Brain microvascular endothelial cell (primary cell): ENCODE results near the gene PIP4K2A.

ENCODE experiments used
- DNase-seq: peaks from one replicate; pipeline ENCODE4 v3.0.0-alpha.2; 2020
- H3K27ac ChIP-seq: fragments of 250-450 bp; sonication (Bioruptor Pico); 2 replicates; pipeline ENCODE4 v1.5.1; 2020; ENCODE audit warnings: mild to moderate bottlenecking, moderate library complexity
- H3K27me3 ChIP-seq: fragments of 250-450 bp; sonication (Bioruptor Pico); replicated peaks from 2 replicates; pipeline ENCODE4 v1.5.1; 2020; ENCODE audit warnings: mild to moderate bottlenecking
- H3K36me3 ChIP-seq: fragments of 250-450 bp; sonication (Bioruptor Pico); replicated peaks from 2 replicates; pipeline ENCODE4 v1.5.1; 2020; ENCODE audit warnings: mild to moderate bottlenecking
- H3K4me3 ChIP-seq: 2 replicates; pipeline ENCODE4 v1.5.1; 2011; ENCODE audit warnings: low read depth, mild to moderate bottlenecking, control low read depth, low read length, moderate library complexity
- in situ Hi-C: cut with HindIII; loops from 2 replicates; pipeline ENCODE4 v1.10.0; 2017; ENCODE audit warnings: low sequenced_read_pairs, low pct_ligation_motif_present
- TF ChIP-seq, protein P1 (sequence below): IDR thresholded peaks from 2 replicates; pipeline ENCODE4 v1.5.1; 2011; ENCODE audit warnings: low read depth, mild to moderate bottlenecking, moderate library complexity, low read length, control low read depth, inconsistent platforms; ENCODE audit errors: missing control alignments

The PIP4K2A gene

DNA sequence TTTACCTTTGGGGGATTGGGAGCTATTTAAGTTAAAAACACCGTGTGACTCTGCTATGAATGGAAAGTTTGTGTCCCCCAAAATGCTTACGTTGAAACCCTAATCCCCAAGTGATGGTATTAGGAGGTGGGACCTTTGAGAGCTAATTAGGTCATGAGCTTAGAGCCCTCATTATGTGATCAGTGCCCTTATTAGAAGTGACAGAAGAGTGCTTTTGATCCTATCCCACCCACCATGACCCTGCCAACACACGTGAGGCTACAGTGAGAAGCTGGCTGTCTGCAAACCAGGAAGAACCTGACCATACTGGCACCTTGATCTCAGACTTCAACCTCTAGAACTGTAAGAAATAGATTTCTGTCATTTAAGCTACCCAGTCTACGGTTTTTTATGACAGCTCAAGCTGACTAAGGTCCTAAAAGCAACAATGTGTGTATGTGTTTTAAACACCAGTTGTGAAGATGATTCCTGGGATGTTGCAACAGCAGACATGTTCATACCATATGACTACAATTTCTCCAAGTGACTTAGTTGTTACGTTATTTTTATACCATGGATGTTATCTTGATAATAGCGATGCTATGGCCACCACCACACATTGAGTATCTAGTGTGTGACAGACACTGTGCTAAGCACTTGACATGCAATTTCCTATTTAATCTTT lies 124.4 kb downstream of the PIP4K2A start:
- DNase-seq = no peak
- Histone ChIP-seq H3K27me3 (no peaks in the 10 kb centered on the region), H3K27ac (no peak overlapping the region), H3K4me3 (no peak overlapping the region), H3K36me3 (peaks cover 8% of the 10 kb centered on the region)
- TF ChIP-seq, protein P1, sequence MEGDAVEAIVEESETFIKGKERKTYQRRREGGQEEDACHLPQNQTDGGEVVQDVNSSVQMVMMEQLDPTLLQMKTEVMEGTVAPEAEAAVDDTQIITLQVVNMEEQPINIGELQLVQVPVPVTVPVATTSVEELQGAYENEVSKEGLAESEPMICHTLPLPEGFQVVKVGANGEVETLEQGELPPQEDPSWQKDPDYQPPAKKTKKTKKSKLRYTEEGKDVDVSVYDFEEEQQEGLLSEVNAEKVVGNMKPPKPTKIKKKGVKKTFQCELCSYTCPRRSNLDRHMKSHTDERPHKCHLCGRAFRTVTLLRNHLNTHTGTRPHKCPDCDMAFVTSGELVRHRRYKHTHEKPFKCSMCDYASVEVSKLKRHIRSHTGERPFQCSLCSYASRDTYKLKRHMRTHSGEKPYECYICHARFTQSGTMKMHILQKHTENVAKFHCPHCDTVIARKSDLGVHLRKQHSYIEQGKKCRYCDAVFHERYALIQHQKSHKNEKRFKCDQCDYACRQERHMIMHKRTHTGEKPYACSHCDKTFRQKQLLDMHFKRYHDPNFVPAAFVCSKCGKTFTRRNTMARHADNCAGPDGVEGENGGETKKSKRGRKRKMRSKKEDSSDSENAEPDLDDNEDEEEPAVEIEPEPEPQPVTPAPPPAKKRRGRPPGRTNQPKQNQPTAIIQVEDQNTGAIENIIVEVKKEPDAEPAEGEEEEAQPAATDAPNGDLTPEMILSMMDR = no peak
- in situ Hi-C loops = no loop called here

DNA sequence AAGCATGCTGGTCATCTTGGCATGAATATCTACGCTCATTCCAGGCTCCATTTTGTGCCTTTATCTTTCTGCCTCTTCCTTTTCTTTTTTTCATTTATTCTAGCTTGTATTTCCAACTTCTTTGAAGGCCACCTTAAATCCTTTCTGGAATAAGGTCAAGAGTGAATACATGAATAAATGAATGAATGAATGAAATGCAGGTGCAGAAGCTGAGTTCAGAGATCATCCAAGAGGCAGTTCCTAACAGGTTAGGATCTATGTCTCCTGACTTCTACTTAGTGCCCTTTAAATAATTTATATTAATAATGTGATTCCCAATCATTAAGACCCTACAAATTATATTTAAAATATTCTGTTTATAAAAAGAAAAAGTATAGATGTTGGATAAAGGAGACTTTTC lies 125.9 kb downstream of the PIP4K2A start:
- in situ Hi-C loops = no loop called here
- Histone ChIP-seq H3K27me3 (no peaks in the 10 kb centered on the region), H3K27ac (no peak overlapping the region), H3K36me3 (peaks cover 8% of the 10 kb centered on the region), H3K4me3 (no peak overlapping the region)
- TF ChIP-seq, protein P1 = no peak
- DNase-seq = no peak

DNA sequence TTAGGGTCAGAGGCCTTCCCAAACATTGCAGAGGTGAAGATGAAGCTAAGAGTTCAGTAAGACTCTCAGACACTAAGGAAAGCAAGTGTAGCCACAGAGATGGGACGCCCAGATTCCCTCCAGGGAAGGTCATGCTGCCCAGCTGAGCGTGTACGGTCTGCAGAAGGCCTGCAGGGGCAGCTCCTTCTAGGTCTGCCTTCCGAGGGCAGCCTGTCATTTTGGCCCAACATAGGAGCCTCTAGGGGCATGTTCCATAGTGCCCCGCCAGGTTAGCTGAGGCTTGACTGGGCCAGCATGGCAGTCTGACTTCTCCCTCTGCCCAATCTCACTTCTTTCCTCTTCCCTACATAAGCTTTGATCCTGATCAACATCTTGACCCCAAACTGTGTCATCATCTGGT lies 130.7 kb downstream of the PIP4K2A start:
- TF ChIP-seq, protein P1 = no peak
- Histone ChIP-seq H3K27ac (no peak overlapping the region), H3K36me3 (peaks cover 2% of the 10 kb centered on the region), H3K27me3 (no peaks in the 10 kb centered on the region), H3K4me3 (no peak overlapping the region)
- DNase-seq = no peak
- in situ Hi-C loops = no loop called here

DNA sequence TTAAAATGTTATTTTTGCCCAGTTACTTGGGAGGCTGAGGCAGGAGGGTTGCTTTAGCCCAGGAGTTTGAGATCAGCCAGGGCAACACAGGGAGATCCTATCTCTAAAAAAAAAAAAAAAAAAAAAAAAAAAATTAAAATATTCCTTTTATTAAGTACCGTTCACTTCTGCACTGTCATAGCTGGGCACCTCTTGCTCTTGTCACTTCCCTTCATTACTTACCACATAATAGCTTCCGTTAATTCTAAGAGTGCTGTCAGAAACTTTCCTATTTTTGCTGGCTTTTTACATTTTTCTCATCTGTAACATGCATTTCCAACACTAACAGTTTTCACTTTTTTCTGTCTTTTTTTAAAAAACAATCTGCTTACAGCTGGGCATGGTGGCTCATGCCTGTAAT lies 132.9 kb downstream of the PIP4K2A start:
- no peaks in the 10 kb centered on the region for H3K27me3 ChIP-seq
- no peak overlapping the region for H3K4me3 ChIP-seq
- TF ChIP-seq, protein P1 = no peak
- in situ Hi-C loops = no loop called here
- H3K36me3 ChIP-seq = peaks cover 2% of the 10 kb centered on the region
- no peak for DNase-seq
- H3K27ac ChIP-seq = no peak overlapping the region

DNA sequence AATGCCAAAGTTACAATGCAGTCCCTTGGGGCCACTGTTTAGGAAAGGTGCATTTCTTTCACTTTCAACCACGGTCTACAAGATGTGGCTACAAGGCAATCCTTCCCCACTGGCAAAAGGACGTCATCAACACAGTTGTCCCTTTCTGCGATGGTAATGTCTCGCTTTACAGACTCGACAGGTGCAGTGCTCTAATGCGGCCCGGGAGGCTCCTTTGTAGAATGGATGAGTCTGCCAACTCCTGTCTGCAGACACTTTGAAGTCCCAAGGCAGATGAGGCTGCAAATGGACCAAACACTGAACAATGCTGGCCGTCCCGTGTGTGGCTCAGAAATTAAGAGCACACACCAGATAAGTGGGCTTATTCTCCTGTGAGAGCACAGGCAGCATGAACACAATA lies 133.7 kb downstream of the PIP4K2A start:
- TF ChIP-seq, protein P1 = no peak
- peaks cover 2% of the 10 kb centered on the region for H3K36me3 ChIP-seq
- no peak overlapping the region for H3K27ac ChIP-seq
- no peaks in the 10 kb centered on the region for H3K27me3 ChIP-seq
- in situ Hi-C loops = no loop called here
- no peak for DNase-seq
- H3K4me3 ChIP-seq = no peak overlapping the region

DNA sequence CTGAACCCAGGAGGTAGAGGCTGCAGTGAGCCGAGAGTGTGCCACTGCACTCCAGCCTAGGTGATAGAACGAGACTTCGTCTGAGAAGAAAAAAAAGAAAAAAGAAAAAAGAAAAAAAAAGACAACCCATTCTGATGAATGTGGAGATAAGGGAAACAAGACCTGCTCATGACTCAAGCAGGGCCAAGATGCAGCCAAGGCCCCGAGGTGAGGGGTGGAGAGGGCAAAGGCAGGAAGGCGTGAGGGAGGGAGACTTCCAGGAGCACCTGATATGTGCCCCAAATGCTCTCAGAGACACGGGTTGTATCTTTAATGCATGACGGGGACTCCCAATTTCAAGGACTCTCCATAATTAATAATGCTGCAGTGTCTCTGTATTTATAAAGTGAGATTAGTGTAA lies 134.6 kb downstream of the PIP4K2A start:
- Histone ChIP-seq H3K36me3 (peaks cover 2% of the 10 kb centered on the region), H3K27me3 (no peaks in the 10 kb centered on the region), H3K4me3 (no peak overlapping the region), H3K27ac (no peak overlapping the region)
- TF ChIP-seq, protein P1 = no peak
- DNase-seq = no peak
- in situ Hi-C loops = no loop called here
